ENCODE data around the gene ZNF687.

Gene ZNF687

GRCh38 chr1:151318975-151319374 lies 36.9 kb downstream of the ZNF687 start:
- H3K27ac ChIP-seq, result no peak overlapping the region
- no peaks in the 10 kb centered on the region for H3K27me3 ChIP-seq
- H3K9me3 ChIP-seq, result no peaks in the 10 kb centered on the region
- no peak overlapping the region for H3K4me3 ChIP-seq
- peaks cover 0 to 24% (median 14%) of the 10 kb centered on the region in 4 donors for H3K4me1 ChIP-seq
- peaks cover 5 to 86% (median 50%) of the 10 kb centered on the region in 3 donors for H3K36me3 ChIP-seq
- intact Hi-C loops (cut with DNase I; ENCODE audit: low total_unique reads), result no loop called here
- DNase-seq, result no peak
- TF ChIP-seq CTCF (IDR thresholded peaks at IDR 0.05), result no peak

GRCh38 chr1:151324390-151324930 lies 42.4 kb downstream of the ZNF687 start:
- Histone ChIP-seq H3K4me1 (peaks cover 0 to 42% (median 30%) of the 10 kb centered on the region in 4 donors), H3K27ac (no peak overlapping the region), H3K9me3 (no peaks in the 10 kb centered on the region), H3K27me3 (no peaks in the 10 kb centered on the region), H3K36me3 (peaks cover 6 to 61% (median 22%) of the 10 kb centered on the region in 3 donors), H3K4me3 (no peak overlapping the region)
- intact Hi-C loops (cut with DNase I; ENCODE audit: low total_unique reads), result no loop called here
- no peak for DNase-seq
- TF ChIP-seq CTCF (IDR thresholded peaks at IDR 0.05), result no peak

- peaks cover 6 to 53% (median 15%) of the 10 kb centered on the region in 3 donors for H3K36me3 ChIP-seq
- intact Hi-C loops (cut with DNase I; ENCODE audit: low total_unique reads), result no loop called here
Observed at GRCh38 chr1:151325231-151325630, 43.1 kb downstream of the ZNF687 start.

GRCh38 chr1:151325646-151326429 lies 43.7 kb downstream of the ZNF687 start:
- no peak for DNase-seq
- peak overlapping the region; percentile 78 to 95 for H3K4me3 ChIP-seq
- intact Hi-C loops (cut with DNase I; ENCODE audit: low total_unique reads), result no loop called here
- no peaks in the 10 kb centered on the region for H3K27me3 ChIP-seq
- peak overlapping the region in 1 of 2 donors; percentile 90 for H3K27ac ChIP-seq
- H3K4me1 ChIP-seq, result peaks cover 0 to 35% (median 29%) of the 10 kb centered on the region in 4 donors
- no peak for TF ChIP-seq CTCF (IDR thresholded peaks at IDR 0.05)
- H3K9me3 ChIP-seq, result no peaks in the 10 kb centered on the region
- H3K36me3 ChIP-seq, result peaks cover 6 to 47% (median 10%) of the 10 kb centered on the region in 3 donors

More at GRCh38 chr1:151325231-151325630, 43.1 kb downstream of the ZNF687 start:
- Histone ChIP-seq H3K27ac (peak overlapping the region in 1 of 2 donors; percentile 90), H3K4me3 (peak overlapping the region in 1 of 2 donors; percentile 95), H3K27me3 (no peaks in the 10 kb centered on the region), H3K4me1 (peaks cover 0 to 41% (median 30%) of the 10 kb centered on the region in 4 donors), H3K9me3 (no peaks in the 10 kb centered on the region)
- no peak for TF ChIP-seq CTCF (IDR thresholded peaks at IDR 0.05)
- no peak for DNase-seq

- DNase-seq, result peak; percentile 61 to 77
- Histone ChIP-seq H3K4me1 (peaks cover 0 to 32% (median 26%) of the 10 kb centered on the region in 4 donors), H3K27me3 (no peaks in the 10 kb centered on the region), H3K27ac (peak overlapping the region; percentile 90 to 96), H3K36me3 (peaks cover 6 to 39% (median 10%) of the 10 kb centered on the region in 3 donors), H3K4me3 (peak overlapping the region; percentile 78 to 95), H3K9me3 (no peaks in the 10 kb centered on the region)
- TF ChIP-seq CTCF (IDR thresholded peaks at IDR 0.05), result no peak
- intact Hi-C loops (cut with DNase I; ENCODE audit: low total_unique reads), result no loop called here
Observed at GRCh38 chr1:151326619-151327222, 44.6 kb downstream of the ZNF687 start.
